Measurements from ENCODE around the gene TSEN34.
A peak's percentile ranks its signal among the peaks of the same experiment; 100 is the strongest.
"Not testable (repeated sequence)": the region's sequence is repeated elsewhere in the genome, so short reads cannot be mapped to it uniquely, and the experiment has no call there.

TSEN34 gene

GRCh38 chr19:54162241-54162805, 28.8 kb upstream of the TSEN34 start:
- peak; percentile 86 for DNase-seq

GRCh38 chr19:54162884-54163283, 28.2 kb upstream of the TSEN34 start:
- no peak for DNase-seq

- peak; percentile 45 for DNase-seq
These were observed 26.6 kb upstream of the TSEN34 start for GRCh38 chr19:54164369-54165068.

- DNase-seq: no peak
These were observed 25.9 kb upstream of the TSEN34 start for GRCh38 chr19:54165222-54165621.

GRCh38 chr19:54168174-54168917, 22.8 kb upstream of the TSEN34 start:
- DNase-seq: peak; percentile 90

GRCh38 chr19:54169149-54169740, 21.9 kb upstream of the TSEN34 start:
- no peak for DNase-seq

- DNase-seq: not testable (repeated sequence)
These were observed 19.2 kb upstream of the TSEN34 start for GRCh38 chr19:54171736-54172431.

DNA sequence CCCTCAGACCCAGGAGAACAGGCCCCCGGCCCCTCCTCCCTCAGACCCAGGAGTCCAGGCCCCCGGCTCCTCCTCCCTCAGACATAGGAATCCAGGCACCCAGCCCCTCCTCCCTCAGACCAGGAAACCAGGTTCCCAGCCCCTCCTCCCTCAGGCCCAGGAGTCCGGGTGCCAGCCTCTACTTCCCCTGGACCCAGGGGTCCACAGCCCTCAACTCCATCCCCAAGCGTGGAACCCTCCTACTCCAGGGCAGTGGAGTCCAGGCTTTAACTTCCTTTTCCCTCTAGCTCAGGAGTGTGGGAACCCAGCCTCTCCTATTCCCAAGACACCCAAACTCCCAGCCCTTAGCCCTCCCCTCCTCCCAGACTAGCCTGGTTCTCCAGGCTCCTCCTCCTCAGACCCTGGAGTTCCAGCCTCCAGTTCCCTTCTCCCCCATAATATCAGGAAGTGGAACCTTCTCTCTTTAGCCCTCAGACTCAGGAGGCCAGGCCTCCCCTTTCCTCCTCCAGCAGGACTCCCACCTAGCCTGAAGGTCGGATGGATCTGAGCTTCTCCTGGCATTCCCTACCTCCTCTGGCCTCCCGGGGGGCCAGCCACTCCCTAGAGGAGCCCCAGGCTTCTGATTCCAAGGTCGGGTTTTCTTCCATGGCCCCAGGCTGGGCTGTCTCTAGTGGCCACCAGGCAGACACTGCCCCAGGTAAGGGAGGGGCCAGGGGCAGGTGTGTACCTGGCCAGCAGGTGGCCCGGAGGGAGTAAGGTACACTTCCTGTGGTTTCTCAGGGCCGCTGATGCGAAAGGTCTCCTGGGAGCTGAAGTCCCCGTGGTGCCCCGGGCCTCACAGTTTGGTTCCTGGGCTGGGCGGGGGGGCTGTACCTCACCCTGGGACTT, 18.4 kb upstream of the TSEN34 start, which contains the start of gene TMC4:
Gene TMC4, minus strand, starts transcription at position 690 of the 888 bp plus-strand sequence. Its CDS starts 43 bp downstream, at position 647.
- no peak for DNase-seq

- no peak for DNase-seq
These were observed 17.8 kb upstream of the TSEN34 start for GRCh38 chr19:54173359-54173699.

DNA sequence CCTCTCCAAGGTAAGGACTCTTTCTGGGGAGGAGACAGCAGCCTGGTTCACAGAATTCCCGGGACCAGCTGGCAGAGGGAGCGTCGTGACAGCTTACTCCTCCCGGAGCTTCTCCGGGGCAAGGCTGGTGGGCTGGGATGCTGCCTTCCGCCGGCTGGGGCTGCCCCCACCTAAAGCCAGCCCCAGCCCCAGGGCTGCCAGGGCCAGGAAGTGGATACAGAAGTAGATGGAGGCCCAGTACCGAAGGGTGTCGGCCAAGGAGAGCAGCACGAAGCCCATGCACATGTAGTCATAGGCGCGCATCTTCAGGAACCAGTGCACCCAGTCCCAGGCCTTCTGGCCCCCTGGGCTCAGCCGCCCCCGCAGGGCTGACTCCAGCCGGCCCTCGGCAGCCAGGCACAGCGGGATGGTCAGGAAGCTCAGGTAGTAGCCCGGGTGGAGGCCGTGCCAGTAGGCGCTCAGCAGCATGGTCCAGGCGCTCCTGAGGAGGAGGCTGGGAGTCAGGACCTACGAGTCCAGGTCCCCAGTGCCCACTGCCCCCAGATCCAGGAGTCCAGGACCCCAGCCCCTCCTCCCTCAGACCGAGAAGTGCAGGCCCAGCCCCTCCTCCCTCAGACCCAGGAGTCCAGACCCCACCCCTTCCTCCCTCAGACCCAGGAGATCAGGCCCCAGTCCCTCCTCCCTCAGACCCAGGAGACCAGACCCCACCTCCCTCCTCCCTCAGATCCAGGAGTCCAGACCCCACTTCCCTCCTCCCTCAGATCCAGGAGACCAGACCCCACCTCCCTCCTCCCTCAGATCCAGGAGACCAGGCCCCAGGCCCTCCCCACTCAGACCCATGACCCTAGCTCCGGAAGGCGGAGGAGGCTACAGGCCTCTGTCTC, 16.9 kb upstream of the TSEN34 start:
- no peak for DNase-seq

- peak; percentile 35 for DNase-seq
These were observed 12.4 kb upstream of the TSEN34 start for GRCh38 chr19:54178581-54179261.

DNA sequence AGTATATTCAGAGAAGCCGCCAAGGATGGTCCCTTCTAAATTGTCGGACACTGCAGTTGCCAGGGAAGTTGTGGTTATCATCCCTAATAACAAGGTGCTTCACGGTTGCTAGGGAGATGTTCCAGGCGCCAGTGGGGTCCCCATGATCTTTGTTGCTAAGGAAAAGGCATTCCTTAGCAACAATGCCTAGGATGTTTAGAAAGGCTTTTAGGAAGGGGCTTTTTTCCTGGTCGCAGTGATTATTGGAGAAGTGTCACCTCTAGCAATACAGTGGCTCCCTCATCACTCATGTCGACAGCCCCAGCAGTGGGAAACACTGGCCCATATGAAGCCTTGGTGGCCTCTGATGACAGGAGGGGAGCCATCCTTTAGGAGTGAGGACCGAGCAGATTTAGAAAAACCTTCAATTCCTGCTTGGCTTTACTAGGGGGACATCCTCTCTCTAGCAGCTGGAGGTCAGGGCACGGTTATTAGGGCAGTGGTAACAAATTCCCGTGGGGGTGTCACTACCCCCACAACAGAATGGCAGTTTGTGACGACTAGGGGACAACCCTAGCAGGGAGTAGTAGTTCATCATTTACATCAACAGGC, 11.8 kb upstream of the TSEN34 start:
- DNase-seq: no peak

- no peak for DNase-seq
These were observed 11.1 kb upstream of the TSEN34 start for GRCh38 chr19:54179921-54180461.

DNA sequence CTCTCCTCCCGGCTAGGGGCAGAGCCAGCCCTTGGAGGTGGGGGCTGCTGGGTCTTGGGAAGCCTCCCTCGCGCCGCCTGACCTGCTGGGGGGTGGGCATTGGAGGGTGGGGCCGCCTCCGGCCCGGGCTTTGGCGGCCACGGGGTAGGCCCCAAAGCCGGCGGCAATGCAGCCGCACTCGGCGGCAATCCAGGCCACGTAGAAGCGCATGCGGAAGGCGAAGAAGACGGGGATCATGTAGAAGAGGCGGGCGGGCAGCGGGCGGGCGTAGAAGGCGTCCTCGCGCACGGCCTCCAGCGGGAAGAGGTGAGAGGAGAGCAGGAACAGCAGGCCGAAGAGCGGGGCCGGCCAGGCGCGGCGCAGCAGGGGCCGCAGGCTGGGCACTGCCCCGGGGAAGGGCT, 10.4 kb upstream of the TSEN34 start:
- DNase-seq: no peak

DNA sequence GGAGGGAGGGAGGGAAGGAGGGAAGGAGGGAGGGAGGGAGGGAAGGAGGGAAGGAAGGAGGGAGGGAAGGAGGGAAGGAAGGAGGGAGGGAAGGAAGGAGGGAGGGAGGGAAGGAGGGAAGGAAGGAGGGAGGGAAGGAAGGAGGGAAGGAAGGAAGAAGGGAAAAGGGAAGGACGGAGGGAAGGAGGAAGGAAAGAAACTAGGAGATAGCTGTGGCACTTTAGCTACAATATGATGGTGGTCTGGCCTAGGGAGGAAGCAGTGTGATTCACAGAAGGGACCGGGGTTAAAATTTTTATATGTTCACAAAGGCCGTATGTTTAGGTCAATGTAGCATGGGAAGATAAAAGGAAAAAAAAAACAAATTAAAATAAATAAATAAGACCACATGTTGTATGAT, 9.2 kb upstream of the TSEN34 start:
- not testable (repeated sequence) for DNase-seq

- DNase-seq: no peak
These were observed 7.7 kb upstream of the TSEN34 start for GRCh38 chr19:54183431-54183830.

DNA sequence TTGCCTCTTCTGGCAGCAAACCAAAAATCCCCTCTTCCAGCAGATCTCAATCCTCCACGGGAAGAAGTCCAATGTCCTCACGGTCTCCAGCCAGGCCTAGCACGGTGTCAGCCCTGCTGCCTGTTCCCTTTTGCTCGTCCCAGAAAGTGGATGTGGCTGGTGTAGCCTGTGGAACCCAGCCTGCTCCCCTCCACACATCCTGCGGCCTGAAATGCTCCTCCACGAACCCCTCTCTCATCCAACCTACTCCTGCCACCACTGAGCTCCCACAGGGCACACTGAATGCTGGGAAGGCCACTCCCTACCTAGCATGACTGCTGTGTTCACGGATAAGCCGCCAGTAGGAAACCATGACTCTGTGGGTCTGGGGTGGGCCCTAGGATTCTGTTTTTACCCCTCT, 4.8 kb upstream of the TSEN34 start:
- no peak for DNase-seq

DNA sequence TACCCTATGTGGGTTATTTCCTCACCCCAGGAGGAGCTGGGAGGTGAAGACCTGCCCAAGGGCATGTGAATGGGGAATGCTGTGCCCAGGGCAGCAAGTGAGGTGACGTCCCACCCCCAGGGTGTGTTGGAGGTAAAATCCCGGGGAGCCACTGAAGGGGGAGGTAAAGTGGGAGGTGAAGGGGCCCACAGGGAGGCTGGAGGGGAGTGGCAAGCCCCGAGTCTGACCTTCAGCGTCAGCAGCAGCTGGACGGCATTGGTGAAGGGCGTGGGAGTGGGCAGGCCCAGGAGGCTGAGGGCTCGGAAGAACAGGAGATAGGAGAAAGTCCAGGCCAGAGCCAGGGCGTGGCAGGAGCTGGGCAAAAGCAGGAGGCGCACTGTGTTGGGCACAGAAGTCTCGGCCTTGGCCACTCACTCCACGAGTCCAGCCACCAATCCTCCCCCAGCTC, 4.2 kb upstream of the TSEN34 start:
- no peak for DNase-seq

- DNase-seq: no peak
These were observed 2.8 kb upstream of the TSEN34 start for GRCh38 chr19:54188215-54188871.
